ENCODE measurements around the gene TSKU.

TSKU gene

GRCh38 chr11:76783896-76784813 is 999 bp downstream of the TSKU start:
- H3K4me2 ChIP-seq (ENCODE audit: insufficient read depth, low read length, poor library complexity, severe bottlenecking) = peak overlapping the region; percentile 90
- peak overlapping the region; percentile 92 for H2AFZ ChIP-seq (ENCODE audit: low read length)
- peak overlapping the region; percentile 91 for H2BK15ac ChIP-seq (ENCODE audit: low read length)
- H2BK12ac ChIP-seq (ENCODE audit: low read length) = no peak overlapping the region
- peak overlapping the region; percentile 90 to 99 for H3K4me3 ChIP-seq (ENCODE audit: low read length in 2 of 2)
- H3K27me3 ChIP-seq (ENCODE audit: control insufficient read depth in 3 of 3, insufficient read depth in 3 of 3, low read depth in 1 of 3, low read length in 3 of 3) = no peaks in the 10 kb centered on the region
- H3K9me3 ChIP-seq (replicated peaks in 1 of 2; ENCODE audit: control insufficient read depth in 2 of 2, insufficient read depth in 1 of 2, low read depth in 1 of 2, low read length in 2 of 2) = peaks cover 0 to 6% of the 10 kb centered on the region in 2 donors
- peaks cover 0 to 25% of the 10 kb centered on the region in 2 donors for H3K36me3 ChIP-seq (replicated peaks in 1 of 2; ENCODE audit: control insufficient read depth in 2 of 2, insufficient read depth in 2 of 2, low read length in 2 of 2)
- peak overlapping the region; percentile 99 for H3K18ac ChIP-seq (ENCODE audit: low read length)
- H3K79me1 ChIP-seq (ENCODE audit: low read depth, low read length) = peaks cover 6% of the 10 kb centered on the region
- no peak overlapping the region for H4K8ac ChIP-seq (ENCODE audit: low read depth, low read length)
- peak overlapping the region; percentile 100 for H3K23ac ChIP-seq (ENCODE audit: low read depth, low read length, poor library complexity)
- H3K4me1 ChIP-seq (ENCODE audit: control insufficient read depth in 2 of 2, insufficient read depth in 1 of 2, low read depth in 1 of 2, low read length in 2 of 2) = peaks cover 18 to 30% of the 10 kb centered on the region in 2 donors
- H2BK5ac ChIP-seq (ENCODE audit: low read length) = peak overlapping the region; percentile 99
- peak; percentile 85 for DNase-seq (ENCODE audit: low spot score)
- H3K4ac ChIP-seq (ENCODE audit: low read length) = no peak overlapping the region
- peak overlapping the region; percentile 49 for H3K14ac ChIP-seq (ENCODE audit: low read length)
- peak overlapping the region; percentile 86 for H3K27ac ChIP-seq (replicated peaks; ENCODE audit: low read length)
- H2BK120ac ChIP-seq (ENCODE audit: low read depth, low read length) = no peak overlapping the region
- H3K9ac ChIP-seq (ENCODE audit: low read depth, low read length, poor library complexity) = peak overlapping the region; percentile 99
- no peak overlapping the region for H2AK5ac ChIP-seq (ENCODE audit: low read depth, low read length)
- H4K91ac ChIP-seq (ENCODE audit: low read depth, low read length, poor library complexity) = no peak overlapping the region
- no CpG with 5 or more reads among the region's 65 CpGs for WGBS, 2 donors (ENCODE audit: extremely low coverage in 2 of 2, insufficient read length in 2 of 2, insufficient replicate concordance in 1 of 2)

- H3K27ac ChIP-seq (replicated peaks; ENCODE audit: low read length) = no peak overlapping the region
- peak overlapping the region in 1 of 2 donors; percentile 99 for H3K4me3 ChIP-seq (ENCODE audit: low read length in 2 of 2)
- H2AFZ ChIP-seq (ENCODE audit: low read length) = no peak overlapping the region
- H3K36me3 ChIP-seq (replicated peaks in 1 of 2; ENCODE audit: control insufficient read depth in 2 of 2, insufficient read depth in 2 of 2, low read length in 2 of 2) = peaks cover 0 to 30% of the 10 kb centered on the region in 2 donors
- no peak overlapping the region for H3K9ac ChIP-seq (ENCODE audit: low read depth, low read length, poor library complexity)
- H3K79me1 ChIP-seq (ENCODE audit: low read depth, low read length) = peaks cover 9% of the 10 kb centered on the region
- H2BK120ac ChIP-seq (ENCODE audit: low read depth, low read length) = no peak overlapping the region
- H3K23ac ChIP-seq (ENCODE audit: low read depth, low read length, poor library complexity) = no peak overlapping the region
- WGBS, 2 donors (ENCODE audit: extremely low coverage in 2 of 2, insufficient read length in 2 of 2, insufficient replicate concordance in 1 of 2) = no CpG with 5 or more reads among the region's 6 CpGs
- no peak overlapping the region for H2BK15ac ChIP-seq (ENCODE audit: low read length)
- peaks cover 0 to 14% of the 10 kb centered on the region in 2 donors for H3K9me3 ChIP-seq (replicated peaks in 1 of 2; ENCODE audit: control insufficient read depth in 2 of 2, insufficient read depth in 1 of 2, low read depth in 1 of 2, low read length in 2 of 2)
- no peak overlapping the region for H4K91ac ChIP-seq (ENCODE audit: low read depth, low read length, poor library complexity)
- peaks cover 18 to 30% of the 10 kb centered on the region in 2 donors for H3K4me1 ChIP-seq (ENCODE audit: control insufficient read depth in 2 of 2, insufficient read depth in 1 of 2, low read depth in 1 of 2, low read length in 2 of 2)
- no peak overlapping the region for H3K4me2 ChIP-seq (ENCODE audit: insufficient read depth, low read length, poor library complexity, severe bottlenecking)
- no peaks in the 10 kb centered on the region for H3K27me3 ChIP-seq (ENCODE audit: control insufficient read depth in 3 of 3, insufficient read depth in 3 of 3, low read depth in 1 of 3, low read length in 3 of 3)
- H3K4ac ChIP-seq (ENCODE audit: low read length) = no peak overlapping the region
- H3K14ac ChIP-seq (ENCODE audit: low read length) = no peak overlapping the region
- no peak for DNase-seq (ENCODE audit: low spot score)
- H2AK5ac ChIP-seq (ENCODE audit: low read depth, low read length) = no peak overlapping the region
- H4K8ac ChIP-seq (ENCODE audit: low read depth, low read length) = no peak overlapping the region
- no peak overlapping the region for H2BK12ac ChIP-seq (ENCODE audit: low read length)
- no peak overlapping the region for H2BK5ac ChIP-seq (ENCODE audit: low read length)
- no peak overlapping the region for H3K18ac ChIP-seq (ENCODE audit: low read length)
Measured at GRCh38 chr11:76785513-76785912, 2.4 kb downstream of the TSKU start.

DNA sequence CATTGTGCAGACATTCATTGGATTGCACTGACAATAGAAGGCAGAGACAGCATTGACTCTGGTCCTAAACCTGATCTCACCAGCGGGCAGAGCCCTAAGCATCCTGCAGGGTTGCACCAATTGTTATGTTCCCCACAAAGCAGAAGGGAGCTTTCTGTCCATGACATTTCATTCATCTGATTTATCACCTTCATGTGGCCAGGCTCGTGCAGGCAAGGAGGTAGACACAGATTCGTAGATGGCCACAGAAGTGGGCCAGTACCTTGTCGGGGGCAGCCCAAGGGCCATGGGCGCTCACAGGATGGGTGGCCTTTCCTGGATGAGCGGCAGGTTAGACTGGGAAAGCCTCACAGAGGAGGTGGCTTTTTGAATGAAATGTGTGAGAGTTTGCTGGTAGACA is 2.9 kb downstream of the TSKU start:
- H2BK15ac ChIP-seq (ENCODE audit: low read length) = no peak overlapping the region
- no peak overlapping the region for H3K4me2 ChIP-seq (ENCODE audit: insufficient read depth, low read length, poor library complexity, severe bottlenecking)
- H3K36me3 ChIP-seq (replicated peaks in 1 of 2; ENCODE audit: control insufficient read depth in 2 of 2, insufficient read depth in 2 of 2, low read length in 2 of 2) = peaks cover 0 to 30% of the 10 kb centered on the region in 2 donors
- no CpG with 5 or more reads among the region's 6 CpGs for WGBS, 2 donors (ENCODE audit: extremely low coverage in 2 of 2, insufficient read length in 2 of 2, insufficient replicate concordance in 1 of 2)
- H2BK120ac ChIP-seq (ENCODE audit: low read depth, low read length) = no peak overlapping the region
- H3K9ac ChIP-seq (ENCODE audit: low read depth, low read length, poor library complexity) = no peak overlapping the region
- DNase-seq (ENCODE audit: low spot score) = no peak
- no peak overlapping the region for H3K4me3 ChIP-seq (ENCODE audit: low read length in 2 of 2)
- peak overlapping the region; percentile 38 for H3K23ac ChIP-seq (ENCODE audit: low read depth, low read length, poor library complexity)
- H2AK5ac ChIP-seq (ENCODE audit: low read depth, low read length) = no peak overlapping the region
- H3K9me3 ChIP-seq (replicated peaks in 1 of 2; ENCODE audit: control insufficient read depth in 2 of 2, insufficient read depth in 1 of 2, low read depth in 1 of 2, low read length in 2 of 2) = peaks cover 0 to 18% of the 10 kb centered on the region in 2 donors
- no peak overlapping the region for H3K4ac ChIP-seq (ENCODE audit: low read length)
- H3K18ac ChIP-seq (ENCODE audit: low read length) = no peak overlapping the region
- no peak overlapping the region for H4K8ac ChIP-seq (ENCODE audit: low read depth, low read length)
- H3K4me1 ChIP-seq (ENCODE audit: control insufficient read depth in 2 of 2, insufficient read depth in 1 of 2, low read depth in 1 of 2, low read length in 2 of 2) = peaks cover 17 to 30% of the 10 kb centered on the region in 2 donors
- H3K27ac ChIP-seq (replicated peaks; ENCODE audit: low read length) = no peak overlapping the region
- H3K79me1 ChIP-seq (ENCODE audit: low read depth, low read length) = peaks cover 9% of the 10 kb centered on the region
- no peaks in the 10 kb centered on the region for H3K27me3 ChIP-seq (ENCODE audit: control insufficient read depth in 3 of 3, insufficient read depth in 3 of 3, low read depth in 1 of 3, low read length in 3 of 3)
- H2BK5ac ChIP-seq (ENCODE audit: low read length) = no peak overlapping the region
- H2AFZ ChIP-seq (ENCODE audit: low read length) = no peak overlapping the region
- H2BK12ac ChIP-seq (ENCODE audit: low read length) = no peak overlapping the region
- H3K14ac ChIP-seq (ENCODE audit: low read length) = no peak overlapping the region
- no peak overlapping the region for H4K91ac ChIP-seq (ENCODE audit: low read depth, low read length, poor library complexity)

- no peak overlapping the region for H3K27ac ChIP-seq (replicated peaks; ENCODE audit: low read length)
- peaks cover 0 to 33% of the 10 kb centered on the region in 2 donors for H3K36me3 ChIP-seq (replicated peaks in 1 of 2; ENCODE audit: control insufficient read depth in 2 of 2, insufficient read depth in 2 of 2, low read length in 2 of 2)
- H2AK5ac ChIP-seq (ENCODE audit: low read depth, low read length) = no peak overlapping the region
- H3K79me1 ChIP-seq (ENCODE audit: low read depth, low read length) = peaks cover 9% of the 10 kb centered on the region
- no peak for DNase-seq (ENCODE audit: low spot score)
- no peak overlapping the region for H4K8ac ChIP-seq (ENCODE audit: low read depth, low read length)
- H3K9ac ChIP-seq (ENCODE audit: low read depth, low read length, poor library complexity) = no peak overlapping the region
- H2BK5ac ChIP-seq (ENCODE audit: low read length) = no peak overlapping the region
- no peak overlapping the region for H3K4ac ChIP-seq (ENCODE audit: low read length)
- H3K4me3 ChIP-seq (ENCODE audit: low read length in 2 of 2) = no peak overlapping the region
- no peak overlapping the region for H2BK15ac ChIP-seq (ENCODE audit: low read length)
- no peak overlapping the region for H3K4me2 ChIP-seq (ENCODE audit: insufficient read depth, low read length, poor library complexity, severe bottlenecking)
- WGBS, 2 donors (ENCODE audit: extremely low coverage in 2 of 2, insufficient read length in 2 of 2, insufficient replicate concordance in 1 of 2) = no CpG with 5 or more reads among the region's 4 CpGs
- H2AFZ ChIP-seq (ENCODE audit: low read length) = no peak overlapping the region
- no peaks in the 10 kb centered on the region for H3K27me3 ChIP-seq (ENCODE audit: control insufficient read depth in 3 of 3, insufficient read depth in 3 of 3, low read depth in 1 of 3, low read length in 3 of 3)
- peaks cover 14 to 27% of the 10 kb centered on the region in 2 donors for H3K4me1 ChIP-seq (ENCODE audit: control insufficient read depth in 2 of 2, insufficient read depth in 1 of 2, low read depth in 1 of 2, low read length in 2 of 2)
- no peak overlapping the region for H3K18ac ChIP-seq (ENCODE audit: low read length)
- H2BK120ac ChIP-seq (ENCODE audit: low read depth, low read length) = no peak overlapping the region
- no peak overlapping the region for H4K91ac ChIP-seq (ENCODE audit: low read depth, low read length, poor library complexity)
- H3K14ac ChIP-seq (ENCODE audit: low read length) = no peak overlapping the region
- H3K9me3 ChIP-seq (replicated peaks in 1 of 2; ENCODE audit: control insufficient read depth in 2 of 2, insufficient read depth in 1 of 2, low read depth in 1 of 2, low read length in 2 of 2) = peaks cover 0 to 23% of the 10 kb centered on the region in 2 donors
- H3K23ac ChIP-seq (ENCODE audit: low read depth, low read length, poor library complexity) = no peak overlapping the region
- no peak overlapping the region for H2BK12ac ChIP-seq (ENCODE audit: low read length)
Measured at GRCh38 chr11:76786441-76787014, 3.4 kb downstream of the TSKU start.

All from neuronal stem cell (in vitro differentiated cells).